Karpas-422 (cell line): ENCODE measurements around the gene PTBP3. TPM values are rescaled to one million over a fixed set of nuclear protein-coding genes. Genes with fewer than 3 reads are reported as not detected.

Experiments used
- DNase-seq: peaks from one replicate; pipeline ENCODE4 v3.0.0-alpha.2; 2015
- H2AFZ ChIP-seq: fragments of 200-600 bp; sonication (generic); 2 replicates; pipeline ENCODE4 v1.6.1; 2014; ENCODE audit warnings: antibody characterized with exemption, low read length, mixed read lengths
- H3K27ac ChIP-seq: fragments of 200-600 bp; sonication (generic); 2 replicates; pipeline ENCODE4 v1.5.1; 2014; ENCODE audit warnings: mild to moderate bottlenecking, low read length, moderate library complexity
- H3K27me3 ChIP-seq: fragments of 200-600 bp; sonication (generic); 2 replicates; pipeline ENCODE4 v1.6.1; 2014; ENCODE audit warnings: low read length, mixed read lengths
- H3K36me3 ChIP-seq: fragments of 200-600 bp; sonication (generic); 2 replicates; pipeline ENCODE4 v1.6.1; 2014; ENCODE audit warnings: low read length, mixed read lengths; ENCODE audit not compliant: insufficient read depth
- H3K4me1 ChIP-seq: fragments of 200-600 bp; sonication (generic); 2 replicates; pipeline ENCODE4 v1.6.1; 2014; ENCODE audit warnings: mild to moderate bottlenecking, low read length, mixed read lengths
- H3K4me2 ChIP-seq: fragments of 200-600 bp; sonication (generic); 2 replicates; pipeline ENCODE4 v1.6.1; 2014; ENCODE audit warnings: low read length, low read depth, mild to moderate bottlenecking; ENCODE audit not compliant: poor library complexity, severe bottlenecking
- H3K4me3 ChIP-seq: fragments of 200-600 bp; sonication (generic); 2 replicates; pipeline ENCODE4 v1.5.1; 2014; ENCODE audit warnings: mild to moderate bottlenecking, antibody characterized with exemption, low read length, mixed read lengths
- H3K79me2 ChIP-seq: fragments of 200-600 bp; sonication (generic); 2 replicates; pipeline ENCODE4 v1.6.1; 2014; ENCODE audit warnings: mild to moderate bottlenecking, low read length, mixed read lengths
- H3K9ac ChIP-seq: fragments of 200-600 bp; sonication (generic); 2 replicates; pipeline ENCODE4 v1.6.0; 2014; ENCODE audit warnings: low read length
- H3K9me2 ChIP-seq: fragments of 200-600 bp; sonication (generic), shearing (Covaris generic); replicated peaks from 2 replicates; pipeline ENCODE4 v1.6.0; 2014; ENCODE audit warnings: mild to moderate bottlenecking, low read length, moderate library complexity; ENCODE audit not compliant: insufficient read depth
- H3K9me3 ChIP-seq: fragments of 300-700, 200-600 bp; sonication (generic); 2 replicates; pipeline ENCODE4 v1.6.1; 2014; ENCODE audit warnings: low read length, mixed read lengths
- H4K20me1 ChIP-seq: fragments of 200-600 bp; sonication (generic); 2 replicates; pipeline ENCODE4 v1.6.1; 2014; ENCODE audit warnings: mild to moderate bottlenecking, antibody characterized with exemption, low read length, low read depth; ENCODE audit not compliant: insufficient read depth
- total RNA-seq: library from RNA; depleted of rRNA; stranded (reverse); fragments of >200 nt; shearing (Covaris generic); gene quantifications from 2 replicates; pipeline ENCODE4 v1.2.3, GENCODE V29; 2014; ENCODE audit warnings: low replicate concordance

PTBP3 gene
- total RNA-seq, 1 experiment from 2014 or later = 114 TPM

GRCh38 chr9:112186695-112187094 lies 146.7 kb downstream of the PTBP3 start:
- Histone ChIP-seq H3K27ac (no peak overlapping the region), H3K9ac (no peak overlapping the region), H3K79me2 (no peaks in the 10 kb centered on the region), H3K36me3 (no peaks in the 10 kb centered on the region), H2AFZ (no peak overlapping the region), H3K4me3 (no peak overlapping the region), H3K9me2 (no peaks in the 10 kb centered on the region), H3K4me2 (no peak overlapping the region), H4K20me1 (no peaks in the 10 kb centered on the region), H3K4me1 (no peaks in the 10 kb centered on the region), H3K9me3 (no peaks in the 10 kb centered on the region), H3K27me3 (no peaks in the 10 kb centered on the region)
- no peak for DNase-seq

GRCh38 chr9:112184946-112185345 lies 148.5 kb downstream of the PTBP3 start:
- Histone ChIP-seq H3K4me2 (no peak overlapping the region), H3K36me3 (no peaks in the 10 kb centered on the region), H3K79me2 (no peaks in the 10 kb centered on the region), H3K27ac (no peak overlapping the region), H3K9me2 (no peaks in the 10 kb centered on the region), H3K4me3 (no peak overlapping the region), H4K20me1 (no peaks in the 10 kb centered on the region), H3K9me3 (no peaks in the 10 kb centered on the region), H3K4me1 (0 out of 2 replicates have a peak, but pooled peaks cover 5% of the 10 kb centered on the region), H3K9ac (no peak overlapping the region), H3K27me3 (no peaks in the 10 kb centered on the region), H2AFZ (no peak overlapping the region)
- no peak for DNase-seq

- H4K20me1 ChIP-seq = no peaks in the 10 kb centered on the region
- H3K27me3 ChIP-seq = no peaks in the 10 kb centered on the region
- H3K4me3 ChIP-seq = no peak overlapping the region
- H2AFZ ChIP-seq = no peak overlapping the region
- no peaks in the 10 kb centered on the region for H3K9me2 ChIP-seq
- no peaks in the 10 kb centered on the region for H3K79me2 ChIP-seq
- H3K9me3 ChIP-seq = no peaks in the 10 kb centered on the region
- H3K27ac ChIP-seq = no peak overlapping the region
- H3K36me3 ChIP-seq = no peaks in the 10 kb centered on the region
- no peak for DNase-seq
- 0 out of 2 replicates have a peak, but pooled peaks cover 5% of the 10 kb centered on the region for H3K4me1 ChIP-seq
- no peak overlapping the region for H3K4me2 ChIP-seq
- no peak overlapping the region for H3K9ac ChIP-seq
Observed at GRCh38 chr9:112184221-112184620, 149.2 kb downstream of the PTBP3 start.

- no peak overlapping the region; the same call in 1 of the 2 replicates for H2AFZ ChIP-seq
- H3K9me2 ChIP-seq = no peaks in the 10 kb centered on the region
- H3K27me3 ChIP-seq = no peaks in the 10 kb centered on the region; the same call in 1 of the 2 replicates
- no peak overlapping the region for H3K4me2 ChIP-seq
- H3K4me1 ChIP-seq = peaks cover 7% of the 10 kb centered on the region
- no peak overlapping the region for H3K27ac ChIP-seq
- no peaks in the 10 kb centered on the region for H3K36me3 ChIP-seq
- no peak overlapping the region for H3K4me3 ChIP-seq
- H3K9me3 ChIP-seq = no peaks in the 10 kb centered on the region
- no peak overlapping the region for H3K9ac ChIP-seq
- no peaks in the 10 kb centered on the region for H3K79me2 ChIP-seq
- no peaks in the 10 kb centered on the region for H4K20me1 ChIP-seq
- DNase-seq = no peak
Observed at GRCh38 chr9:112180387-112180881, 153.0 kb downstream of the PTBP3 start.

GRCh38 chr9:112179816-112180215 lies 153.6 kb downstream of the PTBP3 start:
- H3K36me3 ChIP-seq = no peaks in the 10 kb centered on the region
- no peak overlapping the region for H3K27ac ChIP-seq
- no peaks in the 10 kb centered on the region for H4K20me1 ChIP-seq
- H3K4me1 ChIP-seq = peaks cover 10% of the 10 kb centered on the region
- H2AFZ ChIP-seq = no peak overlapping the region
- H3K9me2 ChIP-seq = no peaks in the 10 kb centered on the region
- H3K79me2 ChIP-seq = no peaks in the 10 kb centered on the region
- H3K4me3 ChIP-seq = no peak overlapping the region
- H3K4me2 ChIP-seq = no peak overlapping the region
- H3K27me3 ChIP-seq = no peaks in the 10 kb centered on the region; the same call in 1 of the 2 replicates
- H3K9me3 ChIP-seq = no peaks in the 10 kb centered on the region
- DNase-seq = no peak
- no peak overlapping the region for H3K9ac ChIP-seq

GRCh38 chr9:112176524-112176923 lies 156.9 kb downstream of the PTBP3 start:
- no peak for DNase-seq
- Histone ChIP-seq H3K9me3 (no peaks in the 10 kb centered on the region), H4K20me1 (no peaks in the 10 kb centered on the region), H3K4me2 (no peak overlapping the region), H3K9me2 (no peaks in the 10 kb centered on the region), H3K4me3 (no peak overlapping the region), H3K79me2 (0 out of 2 replicates have a peak, but pooled peaks cover 5% of the 10 kb centered on the region), H3K4me1 (peaks cover 17% of the 10 kb centered on the region), H3K27me3 (no peaks in the 10 kb centered on the region; the same call in 1 of the 2 replicates), H3K9ac (no peak overlapping the region), H3K36me3 (no peaks in the 10 kb centered on the region), H3K27ac (no peak overlapping the region), H2AFZ (no peak overlapping the region)

GRCh38 chr9:112175796-112176315 lies 157.6 kb downstream of the PTBP3 start:
- H3K4me1 ChIP-seq = peaks cover 17% of the 10 kb centered on the region
- H3K36me3 ChIP-seq = no peaks in the 10 kb centered on the region
- H4K20me1 ChIP-seq = no peaks in the 10 kb centered on the region
- H3K27me3 ChIP-seq = no peaks in the 10 kb centered on the region; the same call in 1 of the 2 replicates
- H3K27ac ChIP-seq = no peak overlapping the region
- DNase-seq = no peak
- peak overlapping the region; percentile 77 for H3K4me2 ChIP-seq
- H3K9me3 ChIP-seq = no peaks in the 10 kb centered on the region
- H3K9me2 ChIP-seq = no peaks in the 10 kb centered on the region
- 0 out of 2 replicates have a peak, but pooled peaks cover 5% of the 10 kb centered on the region for H3K79me2 ChIP-seq
- H3K9ac ChIP-seq = peak overlapping the region; percentile 72
- H2AFZ ChIP-seq = no peak overlapping the region
- peak overlapping the region; percentile 72 for H3K4me3 ChIP-seq

- Histone ChIP-seq H3K9ac (peak within 1 kb of the TSS; percentile 72), H3K9me2 (no peaks in the 10 kb centered on the region), H3K4me3 (peak within 1 kb of the TSS; percentile 72), H3K79me2 (0 out of 2 replicates have a peak, but pooled peaks cover 5% of the 10 kb centered on the region), H4K20me1 (no peaks in the 10 kb centered on the region), H2AFZ (peak within 1 kb of the TSS; percentile 79), H3K27ac (no peak within 1 kb of the TSS), H3K36me3 (no peaks in the 10 kb centered on the region), H3K9me3 (no peaks in the 10 kb centered on the region), H3K4me1 (peaks cover 12% of the 10 kb centered on the region), H3K4me2 (peak within 1 kb of the TSS; percentile 86), H3K27me3 (no peaks in the 10 kb centered on the region; the same call in 1 of the 2 replicates)
- DNase-seq = peak; percentile 71
Observed at GRCh38 chr9:112174965-112175795, 158.2 kb downstream of the PTBP3 start, which contains the start of gene SUSD1. TSS of gene SUSD1 (minus strand) at chr9:112175297. CDS start at chr9:112175235, 62 bp downstream.
